HG02852 (cell line): ENCODE results near the gene MDFIC.

Source experiments
- ATAC-seq: cut with Tn5 transposase; IDR thresholded peaks from one replicate; pipeline ENCODE4 v1.9.1; 2021; ENCODE audit warnings: mild to moderate bottlenecking, moderate library complexity; ENCODE audit not compliant: unreplicated experiment

MDFIC gene

GRCh38 chr7:114986190-114987180 is 64.6 kb downstream of the MDFIC start:
- no peak for ATAC-seq

DNA sequence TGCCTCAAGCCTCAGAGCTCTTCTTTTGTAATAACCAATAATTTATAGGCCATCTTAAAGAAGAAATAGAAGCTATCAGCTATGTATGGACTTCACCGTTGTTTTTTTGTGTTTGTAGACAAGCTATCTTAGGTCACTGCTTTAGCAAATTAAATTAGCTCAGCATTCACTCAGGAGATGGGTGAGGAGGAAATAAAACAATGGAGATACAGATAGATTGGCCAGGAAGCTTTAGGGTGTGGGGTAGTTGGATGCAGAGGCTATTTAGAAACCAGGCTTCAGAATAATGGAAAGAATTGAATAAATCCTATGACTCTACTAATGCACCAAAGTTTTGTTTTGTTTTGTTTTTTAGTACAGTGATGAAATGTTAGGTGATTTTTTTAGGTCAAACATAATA is 66.1 kb downstream of the MDFIC start:
- no peak for ATAC-seq

DNA sequence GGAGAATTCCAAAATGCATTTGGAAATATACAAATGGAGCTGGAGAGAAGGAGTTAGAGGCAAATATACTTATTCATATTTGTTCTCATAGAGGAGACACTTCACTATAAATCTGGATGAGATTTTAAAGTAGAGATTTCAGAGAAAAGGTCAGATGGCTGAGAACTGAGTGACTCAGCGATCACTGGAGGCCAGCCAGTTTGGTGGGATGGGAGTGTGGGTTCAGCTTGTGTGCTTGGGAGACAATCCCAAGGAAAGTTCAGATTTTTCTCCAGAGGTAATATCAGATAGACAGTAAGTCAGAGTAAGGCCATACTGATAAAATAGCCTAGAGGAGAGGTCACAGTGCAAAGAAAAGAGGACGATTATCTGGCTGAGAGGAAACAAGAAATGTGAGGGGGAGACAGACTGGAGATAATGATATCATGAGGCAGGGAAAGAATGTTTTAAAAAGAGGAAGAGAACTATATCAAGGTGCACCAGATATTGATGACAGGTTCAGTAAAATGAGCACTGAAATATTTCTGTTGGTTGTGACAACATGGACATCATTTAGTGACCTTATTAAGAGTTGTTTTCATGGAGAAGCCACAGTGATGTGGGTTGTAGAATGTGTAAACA is 67.0 kb downstream of the MDFIC start:
- ATAC-seq: no peak

DNA sequence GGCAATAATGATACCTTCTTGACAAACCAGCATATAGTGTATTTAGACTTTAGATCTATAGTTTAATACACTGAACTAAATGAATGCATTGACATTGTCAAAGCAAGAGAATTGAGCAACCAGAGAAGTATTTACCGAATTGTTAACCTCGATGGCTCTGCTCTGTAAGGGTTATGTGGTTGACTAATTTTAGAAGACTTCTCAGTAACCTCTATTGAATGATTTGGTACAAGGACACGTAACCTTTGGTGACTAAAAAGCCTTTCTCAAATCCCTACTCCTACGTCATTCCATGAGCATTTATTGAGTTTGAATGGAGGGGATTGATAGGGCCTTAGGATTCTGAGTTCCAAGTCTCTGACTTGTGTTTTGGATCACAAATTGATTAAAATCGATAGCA is 67.6 kb downstream of the MDFIC start:
- no peak for ATAC-seq

GRCh38 chr7:114997487-114998404 is 75.9 kb downstream of the MDFIC start:
- no peak for ATAC-seq

GRCh38 chr7:115004121-115004520 is 82.2 kb downstream of the MDFIC start:
- ATAC-seq: no peak

GRCh38 chr7:115005251-115005650 is 83.4 kb downstream of the MDFIC start:
- no peak for ATAC-seq

DNA sequence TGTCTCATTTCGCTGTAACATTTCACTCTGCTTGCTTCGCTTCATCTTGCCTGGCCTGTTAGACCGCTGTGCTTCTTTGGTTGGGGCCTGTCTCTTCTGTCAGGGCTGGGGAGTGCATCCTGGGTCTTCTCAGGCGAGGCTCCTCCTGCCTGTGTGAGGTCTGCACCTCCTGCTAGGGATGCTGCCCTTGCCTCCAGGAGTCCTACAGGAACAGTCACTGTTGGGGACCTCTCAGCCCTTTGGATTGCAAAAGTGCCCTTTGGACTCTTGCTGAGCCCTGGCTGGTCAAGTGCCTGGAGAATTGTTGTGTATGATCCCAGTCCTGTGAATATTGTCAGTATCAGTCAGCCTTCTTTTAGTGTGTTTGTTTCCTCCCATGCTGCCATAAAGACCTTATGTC is 84.1 kb downstream of the MDFIC start:
- ATAC-seq: no peak

DNA sequence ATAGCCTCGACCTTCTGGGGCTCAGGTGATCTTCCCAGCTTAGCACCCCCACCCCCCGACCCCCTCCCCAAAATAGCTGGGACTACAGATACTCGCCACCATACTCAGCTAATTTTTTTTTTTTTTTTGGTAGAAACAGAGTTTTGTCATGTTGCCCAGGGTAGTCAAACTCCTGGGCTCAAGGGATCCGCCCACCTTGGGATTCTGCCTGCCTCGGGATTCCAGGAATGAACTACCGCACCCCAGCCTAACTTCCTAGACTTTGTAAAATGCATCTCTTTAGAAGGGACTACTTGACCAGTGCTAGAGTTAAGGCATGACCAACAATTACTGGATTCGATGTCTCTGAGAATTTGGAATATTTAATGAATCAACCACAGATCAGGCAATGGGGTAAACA is 85.9 kb downstream of the MDFIC start:
- no peak for ATAC-seq

- peak; percentile 57 for ATAC-seq
Observed at GRCh38 chr7:115008465-115009114, 86.7 kb downstream of the MDFIC start.

DNA sequence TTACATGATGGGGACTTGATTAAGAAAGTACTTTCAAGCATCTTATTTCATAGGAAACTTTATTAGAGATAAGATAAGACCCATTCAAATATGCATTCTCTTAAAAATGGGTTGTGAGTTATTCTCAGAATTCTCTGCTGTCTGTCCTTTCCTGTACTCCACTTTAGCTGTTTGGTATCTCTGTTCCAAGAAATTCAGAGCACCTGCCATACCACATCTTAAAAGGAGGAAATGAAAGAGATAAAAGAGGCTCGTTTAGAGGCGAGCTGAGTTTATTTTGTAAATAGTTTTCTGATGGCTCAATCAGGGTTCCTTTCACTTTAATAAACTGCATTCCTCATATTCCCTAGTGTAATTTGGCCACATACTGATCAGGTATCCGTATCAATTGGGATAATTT is 87.2 kb downstream of the MDFIC start:
- peak; percentile 69 for ATAC-seq

DNA sequence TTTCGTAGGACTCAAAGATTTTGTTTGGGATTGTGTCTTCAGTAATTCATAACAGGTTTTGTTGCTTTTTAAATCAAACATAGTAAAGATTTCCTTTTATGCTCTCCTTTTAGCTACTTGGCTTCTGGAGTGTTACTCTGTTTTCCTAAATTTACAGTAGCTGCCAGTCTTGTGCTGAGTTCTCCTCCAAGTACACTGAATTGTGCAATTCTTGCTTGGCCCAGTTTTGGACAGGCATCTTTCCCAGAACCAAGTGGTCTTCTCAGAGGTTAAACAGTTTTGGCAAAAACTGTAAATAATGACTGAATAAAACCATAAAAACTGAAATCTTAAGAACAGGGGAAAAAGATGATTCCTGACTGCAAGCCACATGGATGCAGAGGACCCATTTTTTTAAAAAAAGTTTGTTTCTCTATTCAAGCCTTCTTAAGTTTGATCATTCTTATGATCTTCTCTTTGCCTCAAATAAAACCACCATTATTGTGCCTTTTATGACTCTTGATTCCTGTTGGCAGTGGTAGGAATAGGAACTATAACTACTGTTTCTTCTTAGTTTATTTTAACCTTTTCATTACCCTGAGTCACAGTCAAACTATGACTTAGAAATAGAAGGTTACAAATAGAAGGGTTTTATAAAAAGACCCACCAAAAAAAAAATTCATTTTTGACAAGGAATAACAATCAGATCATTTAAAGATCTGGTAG is 88.0 kb downstream of the MDFIC start:
- ATAC-seq: no peak

GRCh38 chr7:115010441-115010820 is 88.5 kb downstream of the MDFIC start:
- no peak for ATAC-seq

- ATAC-seq: no peak
Observed at GRCh38 chr7:115013886-115014285, 92.0 kb downstream of the MDFIC start.

GRCh38 chr7:115014794-115015193 is 92.9 kb downstream of the MDFIC start:
- no peak for ATAC-seq

DNA sequence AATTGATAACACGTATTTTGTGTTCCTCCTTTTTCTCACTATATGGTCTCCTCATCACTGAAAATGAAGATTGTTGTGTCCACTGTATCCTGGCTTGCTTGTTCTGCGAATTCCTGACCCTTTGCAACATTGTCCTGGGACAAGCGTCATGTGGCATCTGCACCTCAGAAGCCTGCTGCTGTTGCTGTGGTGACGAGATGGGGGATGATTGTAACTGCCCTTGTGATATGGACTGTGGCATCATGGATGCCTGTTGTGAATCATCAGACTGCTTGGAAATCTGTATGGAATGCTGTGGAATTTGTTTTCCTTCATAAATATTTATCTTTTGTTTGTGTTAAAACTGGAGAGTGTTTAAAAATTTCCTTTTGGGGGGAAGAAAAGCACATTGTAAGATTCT is 93.7 kb downstream of the MDFIC start:
- ATAC-seq: no peak

DNA sequence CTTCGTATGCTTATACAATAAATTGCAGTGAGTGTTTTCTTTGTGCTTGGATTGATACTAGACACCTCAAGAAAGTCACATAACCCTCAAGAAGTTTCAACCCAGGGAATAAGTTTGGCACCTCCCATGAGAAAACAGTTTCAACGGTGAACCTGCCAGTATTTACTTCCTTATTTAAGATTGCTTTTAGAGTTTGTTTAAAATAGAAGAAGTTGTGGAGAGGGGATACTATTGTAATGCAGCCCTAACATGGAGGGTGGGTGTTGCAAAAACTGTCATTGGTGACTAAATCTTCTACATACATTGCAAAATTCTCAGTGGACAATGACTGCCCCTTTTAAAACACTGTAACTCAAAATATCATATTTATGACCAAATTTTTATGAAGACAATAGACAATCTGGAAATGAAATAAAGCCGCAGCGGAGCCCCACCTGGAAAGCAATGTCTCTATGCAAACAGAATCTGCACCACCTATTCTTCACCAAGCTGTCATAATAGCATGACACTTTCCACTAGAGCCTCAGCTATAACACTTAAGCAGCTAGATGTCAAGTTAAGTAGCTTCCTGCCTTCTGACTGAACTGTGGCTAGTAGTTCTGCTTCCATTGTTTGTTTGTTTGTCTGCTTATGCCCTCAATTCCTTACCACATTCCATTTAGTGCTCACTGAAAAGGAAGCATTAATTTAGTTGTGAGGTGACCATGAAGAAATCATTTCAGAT is 98.2 kb downstream of the MDFIC start:
- ATAC-seq: no peak

DNA sequence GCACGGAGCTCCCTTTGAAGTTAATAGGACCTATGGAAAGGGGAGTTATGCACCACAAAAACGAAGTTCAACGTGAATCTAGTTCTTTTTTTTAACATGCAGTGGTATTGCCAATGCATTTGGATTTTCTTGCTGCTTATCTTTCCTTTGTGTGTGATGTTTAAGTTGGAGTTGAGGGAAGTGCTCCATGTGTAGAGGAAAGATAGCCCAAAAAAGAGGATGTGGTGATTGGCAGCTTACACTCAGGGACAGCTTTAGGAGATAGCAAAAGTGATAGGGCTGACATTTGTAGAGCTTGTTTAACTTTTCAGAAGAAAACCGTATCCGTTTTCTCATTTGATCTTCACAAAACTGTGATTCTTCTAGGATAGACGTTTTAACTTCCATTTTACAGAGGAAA is 101.3 kb downstream of the MDFIC start:
- ATAC-seq: no peak

GRCh38 chr7:115024276-115024675 is 102.4 kb downstream of the MDFIC start:
- no peak for ATAC-seq
